ENCODE measurements around the gene LMO7. TPM values are rescaled to one million over a fixed set of nuclear protein-coding genes. Genes with fewer than 3 reads are reported as not detected.
"Not testable (repeated sequence)": the region's sequence is repeated elsewhere in the genome, so short reads cannot be mapped to it uniquely, and the experiment has no call there.

Gene LMO7
- total and polyA plus RNA-seq, 2 of the 8 experiments (the other 6 are each of a cell fraction or from before 2014, with no cell fraction given) = 8.1 to 28.3 TPM

GRCh38 chr13:75726306-75726705, 90.2 kb downstream of the LMO7 start (continued):
- TF ChIP-seq FOSL1 (IDR thresholded peaks at IDR 0.05; ENCODE audit: insufficient read depth, low read depth, low read length) = no peak

GRCh38 chr13:75733113-75733512, 97.0 kb downstream of the LMO7 start:
- H3K4me2 ChIP-seq (ENCODE audit: insufficient read depth in 1 of 2, low read depth in 2 of 2, low read length in 2 of 2); H4K5ac ChIP-seq (ENCODE audit: insufficient read length, low read depth, low read length); H4K8ac ChIP-seq (ENCODE audit: extremely low read depth, insufficient read depth, low read length); H2BK12ac ChIP-seq (ENCODE audit: low read depth, low read length); H2BK20ac ChIP-seq (ENCODE audit: low read length); H3K23ac ChIP-seq (ENCODE audit: insufficient read length); H3K4me1 ChIP-seq (replicated peaks in 1 of 4; ENCODE audit: control insufficient read depth in 3 of 4, insufficient read depth in 4 of 4, low read length in 3 of 4); FAIRE-seq; H3K23me2 ChIP-seq (ENCODE audit: low read depth, low read length); H4K91ac ChIP-seq (replicated peaks; ENCODE audit: insufficient read length, low read length); H3K18ac ChIP-seq (ENCODE audit: extremely low read depth, low read length); H2AFZ ChIP-seq (ENCODE audit: low read length); POLR2A ChIA-PET (ENCODE audit: partially characterized antibody); H3K27ac ChIP-seq (ENCODE audit: low read depth, low read length); H3K79me2 ChIP-seq (ENCODE audit: control insufficient read depth in 1 of 2, insufficient read depth in 2 of 2, low read length in 2 of 2); H2BK5ac ChIP-seq (ENCODE audit: low read depth, low read length); H3K4ac ChIP-seq (replicated peaks; ENCODE audit: insufficient read length, low read depth, low read length); H4K20me1 ChIP-seq (replicated peaks in 1 of 2; ENCODE audit: control insufficient read depth in 1 of 2, insufficient read depth in 2 of 2, low read length in 2 of 2); H3K36me3 ChIP-seq (ENCODE audit: control insufficient read depth in 2 of 4, insufficient read depth in 4 of 4, low read length in 3 of 4); H3K9ac ChIP-seq (replicated peaks in 1 of 4; ENCODE audit: extremely low read depth in 1 of 4, low read depth in 3 of 4, low read length in 3 of 4); H3K27me3 ChIP-seq (replicated peaks in 1 of 4; ENCODE audit: control insufficient read depth in 3 of 4, extremely low read depth in 1 of 4, insufficient read depth in 3 of 4, low read length in 3 of 4); H3K79me1 ChIP-seq (ENCODE audit: low read depth, low read length); H3K14ac ChIP-seq (ENCODE audit: insufficient read length); DNase-seq (ENCODE audit: low read depth in 1 of 2, low spot score in 2 of 2); H2BK120ac ChIP-seq (replicated peaks; ENCODE audit: low read depth, low read length); H2AK5ac ChIP-seq (ENCODE audit: low read depth, low read length); H3K4me3 ChIP-seq (ENCODE audit: extremely low read depth in 1 of 4, insufficient read depth in 2 of 4, low read depth in 3 of 4, low read length in 4 of 4); H3K56ac ChIP-seq (replicated peaks; ENCODE audit: insufficient read length, low read depth, low read length); H2BK15ac ChIP-seq (ENCODE audit: low read length): not testable (repeated sequence)
- CTCF ChIA-PET (ENCODE audit: partially characterized antibody) = interaction anchor here (0.6 to 1.0 kb wide), 2 partner anchors 37 to 737 kb away, joined by 3 to 6 read pairs; no protein-coding TSS in a partner anchor
- H3K9me3 ChIP-seq (ENCODE audit: insufficient read depth in 2 of 2, low read depth in 1 of 2, low read length in 1 of 2) = peaks cover 10% of the 10 kb centered on the region in 2 experiments
- WGBS, 2 experiments (ENCODE audit: extremely low coverage in 1 of 2, insufficient coverage in 1 of 2, insufficient read length in 1 of 2, insufficient replicate concordance in 2 of 2, low coverage in 1 of 2, low lambda C conversion rate in 2 of 2, missing lambda C conversion rate in 1 of 2) = 87% methylated on average over 8 of the region's 11 CpGs; no CpG with 5 or more reads in 1 of the 2 experiments
